NB4 (cell line): Measurements from ENCODE around the gene AUH.

ENCODE experiments used
- CTCF ChIP-seq: IDR thresholded peaks from one replicate; pipeline ENCODE4 v1.5.1; 2012; ENCODE audit warnings: low read depth, low read length
- MAX ChIP-seq: IDR thresholded peaks from 2 replicates; pipeline ENCODE4 v1.6.1; 2011; ENCODE audit warnings: low read depth, low read length
- MYC ChIP-seq: IDR thresholded peaks from 2 replicates; pipeline ENCODE4 v1.6.1; 2011; ENCODE audit warnings: low read depth, low read length
- POLR2A ChIP-seq: IDR thresholded peaks from 2 replicates; pipeline ENCODE4 v1.6.1; 2011; ENCODE audit warnings: mild to moderate bottlenecking; ENCODE audit not compliant: insufficient read length; ENCODE audit errors: extremely low read depth

DNA sequence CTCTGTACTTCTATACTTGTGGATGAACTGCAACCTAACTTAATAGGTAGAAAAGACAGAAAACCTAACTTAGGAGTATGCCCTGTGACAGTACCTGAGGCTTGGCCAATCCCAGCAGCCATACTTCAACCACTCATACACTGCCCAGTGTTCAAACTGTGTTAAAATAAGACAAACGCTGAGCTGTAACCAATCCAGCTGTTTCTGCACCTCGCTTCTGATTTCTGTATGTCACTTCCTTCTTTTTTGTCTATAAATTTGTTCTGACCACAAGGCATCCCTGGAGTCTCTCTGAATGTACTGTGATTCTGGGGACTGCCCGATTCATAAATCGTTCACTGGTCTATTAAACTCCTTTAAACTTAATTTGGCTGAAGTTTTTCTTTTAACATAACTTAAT is 41.4 kb downstream of the AUH start:
- TF ChIP-seq MYC (no peak), CTCF (no peak), POLR2A (no peak), MAX (no peak)
